Measurements from ENCODE around the gene EFCAB14. TPM values are rescaled to one million over a fixed set of nuclear protein-coding genes. Genes with fewer than 3 reads are reported as not detected.

The EFCAB14 gene
- total and polyA plus RNA-seq, 9 of the 15 experiments (the other 6 are each of a cell fraction or from before 2014, with no cell fraction given), result 7.3 to 49.0 (median 37.3) TPM

GRCh38 chr1:46697053-46697452 lies 21.9 kb downstream of the EFCAB14 start (continued):
- TF ChIP-seq, protein P1, sequence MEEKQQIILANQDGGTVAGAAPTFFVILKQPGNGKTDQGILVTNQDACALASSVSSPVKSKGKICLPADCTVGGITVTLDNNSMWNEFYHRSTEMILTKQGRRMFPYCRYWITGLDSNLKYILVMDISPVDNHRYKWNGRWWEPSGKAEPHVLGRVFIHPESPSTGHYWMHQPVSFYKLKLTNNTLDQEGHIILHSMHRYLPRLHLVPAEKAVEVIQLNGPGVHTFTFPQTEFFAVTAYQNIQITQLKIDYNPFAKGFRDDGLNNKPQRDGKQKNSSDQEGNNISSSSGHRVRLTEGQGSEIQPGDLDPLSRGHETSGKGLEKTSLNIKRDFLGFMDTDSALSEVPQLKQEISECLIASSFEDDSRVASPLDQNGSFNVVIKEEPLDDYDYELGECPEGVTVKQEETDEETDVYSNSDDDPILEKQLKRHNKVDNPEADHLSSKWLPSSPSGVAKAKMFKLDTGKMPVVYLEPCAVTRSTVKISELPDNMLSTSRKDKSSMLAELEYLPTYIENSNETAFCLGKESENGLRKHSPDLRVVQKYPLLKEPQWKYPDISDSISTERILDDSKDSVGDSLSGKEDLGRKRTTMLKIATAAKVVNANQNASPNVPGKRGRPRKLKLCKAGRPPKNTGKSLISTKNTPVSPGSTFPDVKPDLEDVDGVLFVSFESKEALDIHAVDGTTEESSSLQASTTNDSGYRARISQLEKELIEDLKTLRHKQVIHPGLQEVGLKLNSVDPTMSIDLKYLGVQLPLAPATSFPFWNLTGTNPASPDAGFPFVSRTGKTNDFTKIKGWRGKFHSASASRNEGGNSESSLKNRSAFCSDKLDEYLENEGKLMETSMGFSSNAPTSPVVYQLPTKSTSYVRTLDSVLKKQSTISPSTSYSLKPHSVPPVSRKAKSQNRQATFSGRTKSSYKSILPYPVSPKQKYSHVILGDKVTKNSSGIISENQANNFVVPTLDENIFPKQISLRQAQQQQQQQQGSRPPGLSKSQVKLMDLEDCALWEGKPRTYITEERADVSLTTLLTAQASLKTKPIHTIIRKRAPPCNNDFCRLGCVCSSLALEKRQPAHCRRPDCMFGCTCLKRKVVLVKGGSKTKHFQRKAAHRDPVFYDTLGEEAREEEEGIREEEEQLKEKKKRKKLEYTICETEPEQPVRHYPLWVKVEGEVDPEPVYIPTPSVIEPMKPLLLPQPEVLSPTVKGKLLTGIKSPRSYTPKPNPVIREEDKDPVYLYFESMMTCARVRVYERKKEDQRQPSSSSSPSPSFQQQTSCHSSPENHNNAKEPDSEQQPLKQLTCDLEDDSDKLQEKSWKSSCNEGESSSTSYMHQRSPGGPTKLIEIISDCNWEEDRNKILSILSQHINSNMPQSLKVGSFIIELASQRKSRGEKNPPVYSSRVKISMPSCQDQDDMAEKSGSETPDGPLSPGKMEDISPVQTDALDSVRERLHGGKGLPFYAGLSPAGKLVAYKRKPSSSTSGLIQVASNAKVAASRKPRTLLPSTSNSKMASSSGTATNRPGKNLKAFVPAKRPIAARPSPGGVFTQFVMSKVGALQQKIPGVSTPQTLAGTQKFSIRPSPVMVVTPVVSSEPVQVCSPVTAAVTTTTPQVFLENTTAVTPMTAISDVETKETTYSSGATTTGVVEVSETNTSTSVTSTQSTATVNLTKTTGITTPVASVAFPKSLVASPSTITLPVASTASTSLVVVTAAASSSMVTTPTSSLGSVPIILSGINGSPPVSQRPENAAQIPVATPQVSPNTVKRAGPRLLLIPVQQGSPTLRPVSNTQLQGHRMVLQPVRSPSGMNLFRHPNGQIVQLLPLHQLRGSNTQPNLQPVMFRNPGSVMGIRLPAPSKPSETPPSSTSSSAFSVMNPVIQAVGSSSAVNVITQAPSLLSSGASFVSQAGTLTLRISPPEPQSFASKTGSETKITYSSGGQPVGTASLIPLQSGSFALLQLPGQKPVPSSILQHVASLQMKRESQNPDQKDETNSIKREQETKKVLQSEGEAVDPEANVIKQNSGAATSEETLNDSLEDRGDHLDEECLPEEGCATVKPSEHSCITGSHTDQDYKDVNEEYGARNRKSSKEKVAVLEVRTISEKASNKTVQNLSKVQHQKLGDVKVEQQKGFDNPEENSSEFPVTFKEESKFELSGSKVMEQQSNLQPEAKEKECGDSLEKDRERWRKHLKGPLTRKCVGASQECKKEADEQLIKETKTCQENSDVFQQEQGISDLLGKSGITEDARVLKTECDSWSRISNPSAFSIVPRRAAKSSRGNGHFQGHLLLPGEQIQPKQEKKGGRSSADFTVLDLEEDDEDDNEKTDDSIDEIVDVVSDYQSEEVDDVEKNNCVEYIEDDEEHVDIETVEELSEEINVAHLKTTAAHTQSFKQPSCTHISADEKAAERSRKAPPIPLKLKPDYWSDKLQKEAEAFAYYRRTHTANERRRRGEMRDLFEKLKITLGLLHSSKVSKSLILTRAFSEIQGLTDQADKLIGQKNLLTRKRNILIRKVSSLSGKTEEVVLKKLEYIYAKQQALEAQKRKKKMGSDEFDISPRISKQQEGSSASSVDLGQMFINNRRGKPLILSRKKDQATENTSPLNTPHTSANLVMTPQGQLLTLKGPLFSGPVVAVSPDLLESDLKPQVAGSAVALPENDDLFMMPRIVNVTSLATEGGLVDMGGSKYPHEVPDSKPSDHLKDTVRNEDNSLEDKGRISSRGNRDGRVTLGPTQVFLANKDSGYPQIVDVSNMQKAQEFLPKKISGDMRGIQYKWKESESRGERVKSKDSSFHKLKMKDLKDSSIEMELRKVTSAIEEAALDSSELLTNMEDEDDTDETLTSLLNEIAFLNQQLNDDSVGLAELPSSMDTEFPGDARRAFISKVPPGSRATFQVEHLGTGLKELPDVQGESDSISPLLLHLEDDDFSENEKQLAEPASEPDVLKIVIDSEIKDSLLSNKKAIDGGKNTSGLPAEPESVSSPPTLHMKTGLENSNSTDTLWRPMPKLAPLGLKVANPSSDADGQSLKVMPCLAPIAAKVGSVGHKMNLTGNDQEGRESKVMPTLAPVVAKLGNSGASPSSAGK (IDR thresholded peaks at IDR 0.05), result no peak
- TF ChIP-seq ZKSCAN8 (CRISPR knock-in tag; IDR thresholded peaks at IDR 0.05) (no peak), RBM34 (IDR thresholded peaks at IDR 0.05; ENCODE audit: borderline replicate concordance, insufficient read depth, low read length) (no peak), XRCC4 (IDR thresholded peaks at IDR 0.05; ENCODE audit: extremely low read depth, insufficient read depth, insufficient read length) (no peak), TFAM (CRISPR knock-in tag; conservative IDR thresholded peaks at IDR 0.05) (no peak), GATA2 (CRISPR knock-in tag; IDR thresholded peaks at IDR 0.05) (no peak)
- TF ChIP-seq, protein P2, sequence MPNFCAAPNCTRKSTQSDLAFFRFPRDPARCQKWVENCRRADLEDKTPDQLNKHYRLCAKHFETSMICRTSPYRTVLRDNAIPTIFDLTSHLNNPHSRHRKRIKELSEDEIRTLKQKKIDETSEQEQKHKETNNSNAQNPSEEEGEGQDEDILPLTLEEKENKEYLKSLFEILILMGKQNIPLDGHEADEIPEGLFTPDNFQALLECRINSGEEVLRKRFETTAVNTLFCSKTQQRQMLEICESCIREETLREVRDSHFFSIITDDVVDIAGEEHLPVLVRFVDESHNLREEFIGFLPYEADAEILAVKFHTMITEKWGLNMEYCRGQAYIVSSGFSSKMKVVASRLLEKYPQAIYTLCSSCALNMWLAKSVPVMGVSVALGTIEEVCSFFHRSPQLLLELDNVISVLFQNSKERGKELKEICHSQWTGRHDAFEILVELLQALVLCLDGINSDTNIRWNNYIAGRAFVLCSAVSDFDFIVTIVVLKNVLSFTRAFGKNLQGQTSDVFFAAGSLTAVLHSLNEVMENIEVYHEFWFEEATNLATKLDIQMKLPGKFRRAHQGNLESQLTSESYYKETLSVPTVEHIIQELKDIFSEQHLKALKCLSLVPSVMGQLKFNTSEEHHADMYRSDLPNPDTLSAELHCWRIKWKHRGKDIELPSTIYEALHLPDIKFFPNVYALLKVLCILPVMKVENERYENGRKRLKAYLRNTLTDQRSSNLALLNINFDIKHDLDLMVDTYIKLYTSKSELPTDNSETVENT (CRISPR knock-in tag; IDR thresholded peaks at IDR 0.05), result no peak

Data from K562 (cell line).